Head of caudate nucleus (tissue), 42 donors: ENCODE measurements around the gene MAD2L1BP.
"Not testable (repeated sequence)": the region's sequence is repeated elsewhere in the genome, so short reads cannot be mapped to it uniquely, and the experiment has no call there.

Source experiments
- DNase-seq, 42 donors: peaks; one replicate each; pipeline versions ENCODE4 v3.0.0 to v3.0.0-alpha.2; 2020 to 2021; ENCODE audit warnings: mixed read lengths in 7 of 42
- intact Hi-C: fragments of 100-400 bp; cut with DNase I; formaldehyde crosslinking; loops from one replicate; pipeline ENCODE4 v1.15.0; 2022

MAD2L1BP gene

GRCh38 chr6:43652822-43653221 is 17.2 kb downstream of the MAD2L1BP start:
- intact Hi-C loops, DNase-seq: not testable (repeated sequence)

DNA sequence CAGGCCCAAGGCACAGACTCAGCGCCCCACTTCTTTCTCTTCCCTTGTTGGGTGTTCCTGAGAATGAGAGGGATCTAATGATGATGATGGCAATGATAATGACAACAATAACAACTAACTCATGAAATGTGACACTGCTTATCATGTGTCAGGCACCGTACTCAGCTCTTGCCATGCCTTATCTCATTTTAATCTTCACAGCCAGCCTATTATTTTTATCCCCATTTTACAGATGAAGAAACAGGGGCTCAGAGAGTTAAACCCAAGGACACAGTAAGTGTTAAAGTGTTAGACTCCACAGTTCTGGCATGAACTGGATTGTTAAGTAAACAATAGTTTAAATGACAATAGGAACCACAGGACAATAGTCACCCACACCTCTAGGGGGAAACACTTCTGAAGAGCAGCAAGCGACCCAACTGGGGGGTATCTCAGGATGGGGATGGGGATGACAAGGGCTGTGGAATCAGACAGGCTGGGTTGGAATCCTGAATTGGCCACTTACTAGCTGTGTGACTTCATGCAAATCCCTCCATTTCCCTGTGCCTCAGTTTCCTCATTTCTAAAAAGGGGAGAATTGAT is 21.7 kb downstream of the MAD2L1BP start:
- DNase-seq, result no peak
- intact Hi-C loops, result no loop called here

GRCh38 chr6:43658161-43658560 is 22.5 kb downstream of the MAD2L1BP start:
- no peak for DNase-seq
- intact Hi-C loops, result no loop called here

DNA sequence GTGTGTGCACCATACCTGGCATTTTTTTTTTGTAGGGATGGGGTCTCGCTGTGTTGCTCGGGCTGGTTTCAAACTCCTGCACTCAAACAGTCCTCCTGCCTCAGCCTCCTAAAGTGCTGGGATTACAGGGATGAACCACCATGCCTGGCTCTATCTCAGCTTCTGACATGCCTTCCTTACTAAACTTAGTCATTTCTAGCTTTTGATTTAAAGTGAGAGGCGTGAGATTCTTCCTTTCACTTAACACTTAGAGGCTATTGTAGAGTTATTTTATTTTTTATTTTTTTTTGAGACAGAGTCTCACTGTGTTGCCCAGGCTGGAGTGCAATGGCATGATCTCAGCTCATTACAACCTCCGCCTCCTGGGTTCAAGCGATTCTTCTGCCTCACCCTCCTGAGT is 27.3 kb downstream of the MAD2L1BP start:
- intact Hi-C loops, result not testable (repeated sequence)

DNA sequence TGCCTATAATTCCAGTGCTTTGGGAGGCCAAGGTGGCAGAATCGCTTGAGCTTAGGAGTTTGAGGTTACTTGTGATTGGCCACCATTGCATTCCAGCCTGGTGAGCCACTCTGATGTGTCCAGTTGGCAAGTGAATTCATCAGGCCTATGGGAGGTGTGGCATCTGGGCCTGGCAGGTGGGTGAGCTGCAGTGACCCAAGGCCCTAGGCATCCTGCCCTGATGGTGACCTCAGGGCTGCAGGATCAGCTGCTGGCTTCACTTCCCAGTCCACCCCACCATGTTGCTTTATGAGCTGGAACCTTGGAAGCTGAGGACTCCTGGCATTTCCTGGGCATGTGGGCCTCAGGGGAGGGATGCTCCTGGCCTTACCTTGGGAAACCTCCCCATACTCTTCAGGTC is 29.7 kb downstream of the MAD2L1BP start:
- DNase-seq, result no peak
- intact Hi-C loops, result loop anchor here (5.0 kb wide), 2 partner anchors 102 to 412 kb away; no protein-coding TSS in a partner anchor

More for the DNA sequence above, 27.3 kb downstream of the MAD2L1BP start:
- not testable (repeated sequence) for DNase-seq

DNA sequence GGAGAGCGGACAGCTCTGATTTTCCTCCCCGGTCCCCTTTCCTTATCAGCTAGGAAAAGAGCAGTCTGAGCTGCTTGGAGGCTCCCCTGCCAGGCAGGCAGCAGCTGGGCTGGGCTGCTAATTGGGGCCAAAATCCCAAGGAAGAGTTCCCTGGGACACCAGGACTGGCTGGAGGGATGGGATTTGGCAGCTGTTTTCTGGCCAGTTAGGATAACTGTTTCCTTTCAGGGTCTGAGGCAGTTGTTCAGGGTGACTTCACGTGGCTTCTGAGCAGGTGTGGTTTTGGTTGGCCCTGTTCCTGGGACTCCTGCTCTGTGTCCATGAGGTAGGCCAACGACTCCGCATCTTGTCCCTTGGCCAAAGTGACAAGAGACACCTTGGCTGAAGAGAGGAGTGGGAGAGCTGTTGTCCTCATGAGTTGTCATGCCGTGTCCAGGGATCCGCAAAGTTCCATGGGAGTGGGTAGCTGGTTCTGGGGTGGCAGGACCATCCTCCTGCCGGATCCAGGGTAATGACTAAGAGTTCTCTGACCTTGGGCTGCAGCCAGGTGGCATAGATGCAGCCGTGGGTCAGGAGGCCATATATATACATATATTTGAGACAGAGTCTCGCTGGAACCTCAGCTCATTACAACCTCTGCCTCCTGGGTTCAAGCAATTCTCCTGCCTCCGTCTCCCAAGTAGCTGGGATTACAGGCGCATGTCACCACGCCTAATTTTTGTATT is 30.7 kb downstream of the MAD2L1BP start:
- no peak for DNase-seq
- intact Hi-C loops, result loop anchor here (5.0 kb wide), 2 partner anchors 101 to 411 kb away; no protein-coding TSS in a partner anchor

GRCh38 chr6:43667245-43668150 is 31.9 kb downstream of the MAD2L1BP start:
- DNase-seq, result peak; percentile 75 to 94 (median 89)
- intact Hi-C loops, result loop anchor here (5.0 kb wide), 2 partner anchors 100 to 410 kb away; no protein-coding TSS in a partner anchor

DNA sequence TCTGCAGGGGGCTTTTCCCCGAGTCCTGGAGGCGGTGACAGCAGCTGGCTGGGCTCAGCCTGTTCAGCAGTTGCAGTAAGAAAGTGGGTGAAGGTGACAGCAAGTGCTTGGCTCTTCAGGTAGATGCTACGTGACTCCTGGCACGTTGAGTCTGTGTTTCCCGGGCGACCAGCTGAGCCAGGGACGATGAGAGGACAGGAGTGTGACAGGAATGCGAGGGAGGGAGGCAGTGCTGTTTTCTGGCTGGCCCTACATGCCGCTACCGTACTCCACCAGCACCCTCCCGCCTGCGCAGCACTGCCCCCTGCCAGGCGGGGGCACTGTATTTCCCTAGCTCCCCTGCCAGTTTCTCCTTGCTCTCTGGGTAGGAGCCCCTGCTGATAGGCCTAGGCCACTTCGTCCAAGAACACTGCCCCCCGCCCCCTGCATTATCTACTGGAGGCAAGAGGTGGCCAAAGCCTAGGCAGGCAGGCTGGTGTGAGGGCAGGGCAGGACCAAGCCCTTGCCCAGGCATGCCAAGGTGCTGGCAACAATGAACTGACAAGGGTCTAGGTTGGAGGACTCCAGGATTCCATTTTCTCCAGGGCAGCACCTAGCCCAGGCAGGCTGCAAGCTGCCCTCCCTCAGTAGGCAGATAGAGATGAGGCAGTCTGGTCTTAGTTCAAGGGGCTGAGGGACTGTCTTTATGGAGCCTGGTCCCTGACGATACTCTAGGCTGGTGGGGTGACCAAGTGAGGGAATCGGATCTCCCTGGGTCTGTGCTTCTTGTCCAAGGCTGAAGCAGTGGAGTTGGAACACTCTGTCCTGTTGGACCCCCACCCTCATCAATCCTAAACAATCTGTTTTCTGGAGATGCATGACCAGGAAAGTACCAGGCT is 32.8 kb downstream of the MAD2L1BP start:
- peak in 41 of 42 donors; percentile 44 to 96 (median 76) for DNase-seq
- intact Hi-C loops, result loop anchor here (5.0 kb wide), 2 partner anchors 99 to 409 kb away; no protein-coding TSS in a partner anchor

DNA sequence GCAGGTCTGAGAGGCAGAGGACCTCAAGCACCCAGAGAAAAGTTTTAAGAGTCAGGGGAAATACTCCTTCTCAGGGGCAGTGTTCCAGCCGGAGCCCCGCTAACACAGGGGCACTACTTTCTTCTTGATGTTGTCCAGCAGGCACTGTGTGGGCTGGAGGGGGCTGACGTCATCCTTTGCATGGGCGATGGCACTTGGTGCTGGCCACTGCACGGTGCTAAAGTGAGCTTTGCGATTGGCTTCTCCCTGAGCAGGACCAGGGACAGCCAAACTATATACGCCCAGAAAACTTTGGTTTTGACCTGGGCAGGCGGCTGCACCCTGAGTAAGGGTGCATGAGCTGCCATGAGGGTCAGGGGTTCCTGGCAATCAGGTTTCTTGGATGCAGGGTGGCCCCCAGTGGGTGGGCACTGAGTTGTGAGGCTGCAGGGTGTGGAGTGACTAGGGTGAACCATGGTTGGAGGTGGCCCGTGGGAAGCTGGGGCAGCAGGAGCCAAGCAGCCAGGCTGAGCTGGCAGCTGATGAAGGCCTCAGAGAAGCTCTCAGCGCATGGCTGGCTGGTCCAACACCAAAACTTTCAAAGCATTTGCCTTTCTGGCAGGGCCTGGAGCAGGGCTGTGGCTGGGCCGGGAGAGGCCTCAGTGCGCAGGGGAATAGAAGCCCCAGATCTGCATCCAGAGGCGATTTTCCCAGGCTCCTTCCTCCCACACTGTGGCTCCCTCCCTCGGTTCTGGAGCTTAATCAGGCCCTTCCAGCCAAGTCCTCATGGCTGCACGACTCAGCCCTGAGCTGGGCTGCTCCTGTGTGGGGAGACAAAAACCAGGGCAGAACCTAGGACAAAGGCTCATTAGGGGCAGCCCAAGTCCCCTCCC is 33.6 kb downstream of the MAD2L1BP start:
- peak in 31 of 42 donors; percentile 17 to 73 (median 45) for DNase-seq
- intact Hi-C loops, result loop anchor here (5.0 kb wide), 2 partner anchors 98 to 408 kb away; no protein-coding TSS in a partner anchor

GRCh38 chr6:43669922-43670622 is 34.4 kb downstream of the MAD2L1BP start:
- peak in 5 of 42 donors; percentile 33 to 67 (median 43) for DNase-seq
- intact Hi-C loops, result loop anchor here (5.0 kb wide), 2 partner anchors 97 to 407 kb away; no protein-coding TSS in a partner anchor

GRCh38 chr6:43670623-43670986 is 35.0 kb downstream of the MAD2L1BP start:
- DNase-seq, result no peak
- intact Hi-C loops, result no loop called here

- intact Hi-C loops, result no loop called here
- no peak for DNase-seq
Observed at GRCh38 chr6:43671011-43671800, 35.6 kb downstream of the MAD2L1BP start.

GRCh38 chr6:43671801-43672690 is 36.4 kb downstream of the MAD2L1BP start:
- intact Hi-C loops, result no loop called here
- no peak for DNase-seq

DNA sequence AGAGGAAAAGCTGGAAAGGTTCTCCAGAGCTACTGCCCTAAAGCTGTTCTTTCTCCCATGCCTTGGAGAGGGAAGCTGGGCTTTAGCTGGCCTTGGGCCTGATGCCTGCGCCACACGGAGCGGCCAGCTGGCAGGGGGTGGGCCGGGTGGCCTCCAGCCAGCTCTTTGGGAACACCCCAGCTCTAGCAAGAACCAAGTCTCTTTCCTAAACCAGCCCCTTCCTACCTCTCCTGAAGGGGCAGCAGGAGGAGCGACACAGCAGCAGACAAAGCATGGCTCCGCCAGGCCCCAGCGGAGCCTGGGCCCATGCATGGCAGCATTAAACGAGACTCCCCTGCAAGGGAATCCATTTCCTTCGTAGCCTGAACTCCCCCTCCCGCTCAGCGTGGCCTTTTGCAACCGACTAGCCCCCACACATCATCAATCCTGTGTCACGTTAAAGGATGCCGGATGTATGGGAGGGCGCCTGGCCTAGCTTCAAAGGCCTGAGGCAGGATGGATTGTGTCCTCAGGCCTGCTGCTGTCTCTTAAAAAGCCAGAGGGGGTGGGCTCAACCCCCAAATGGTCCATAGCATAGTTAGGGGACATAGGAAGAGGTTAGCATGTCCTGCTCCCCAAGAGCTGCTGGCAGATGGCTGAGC is 37.9 kb downstream of the MAD2L1BP start:
- intact Hi-C loops, result no loop called here
- peak in 26 of 42 donors; percentile 30 to 67 (median 50) for DNase-seq

DNA sequence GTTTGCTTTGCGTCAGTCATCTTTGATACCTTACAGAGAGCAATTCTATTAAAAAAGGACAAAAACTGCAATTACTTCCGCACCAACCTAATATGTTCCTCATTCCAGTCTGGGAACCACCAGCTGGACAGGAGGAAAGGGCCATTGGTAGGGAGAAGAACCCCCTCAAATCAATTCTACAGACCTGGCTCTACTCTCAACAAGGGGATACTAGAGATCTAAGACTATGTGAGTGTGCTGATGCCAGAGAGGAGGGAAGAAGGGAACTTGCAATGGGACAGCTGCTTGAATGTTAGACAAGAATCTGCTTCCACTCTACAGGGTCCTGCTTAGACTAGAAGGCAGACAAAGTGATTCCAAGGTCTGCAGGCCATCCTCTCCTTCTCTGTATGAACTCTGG is 38.7 kb downstream of the MAD2L1BP start:
- intact Hi-C loops, result no loop called here

More for the DNA sequence above, 38.7 kb downstream of the MAD2L1BP start:
- no peak for DNase-seq
